Thyroid gland (tissue), 4 donors: ENCODE data around the gene EMILIN1. TPM values are rescaled to one million over a fixed set of nuclear protein-coding genes. Genes with fewer than 3 reads are reported as not detected.

Source experiments
- DNase-seq, 2 donors: peaks; one replicate each; pipeline ENCODE4 v3.0.0-alpha.2; 2019
- H3K27ac ChIP-seq, 3 donors: fragments of 200-600 bp; sonication (generic); 1 replicate in 2 of 3; 2 replicates in 1 of 3; pipeline ENCODE4 v1.5.1; 2016 to 2019; ENCODE audit warnings: mild to moderate bottlenecking in 1 of 3, moderate library complexity in 1 of 3
- H3K27me3 ChIP-seq: fragments of 200-600 bp; sonication (generic); one replicate; pipeline ENCODE4 v1.5.1; 2019
- H3K36me3 ChIP-seq, 2 donors: fragments of 200-600 bp; sonication (generic); one replicate each; pipeline ENCODE4 v1.5.1; 2016 to 2019
- H3K4me1 ChIP-seq, 2 donors: fragments of 200-600 bp; sonication (generic); one replicate each; pipeline ENCODE4 v1.5.1; 2017 to 2019
- H3K4me3 ChIP-seq, 3 donors: fragments of 200-600 bp; sonication (generic); replicated peaks in 1 of 3; 1 replicate in 2 of 3; 2 replicates in 1 of 3; pipeline ENCODE4 v1.5.1; 2016; ENCODE audit warnings: mild to moderate bottlenecking in 1 of 3
- H3K9me3 ChIP-seq: fragments of 200-600 bp; sonication (generic); one replicate; pipeline ENCODE4 v1.5.1; 2017
- CTCF ChIP-seq, 6 experiments: fragments of 200-600 bp in 3 of 6; fragments of 450-650 bp in 3 of 6; sonication (generic) in 3 of 6; IDR thresholded peaks; one replicate each; pipeline ENCODE4 v1.5.1; 2016 to 2019; ENCODE audit warnings: antibody characterized with exemption in 6 of 6, mild to moderate bottlenecking in 2 of 6, inconsistent platforms in 1 of 6, moderate library complexity in 1 of 6
- POLR2A ChIP-seq, 2 donors: fragments of 450-650 bp; IDR thresholded peaks; one replicate each; pipeline ENCODE4 v1.6.1; 2017; ENCODE audit warnings: antibody characterized with exemption in 2 of 2, mild to moderate bottlenecking in 2 of 2, moderate library complexity in 1 of 2
- WGBS, 2 donors: methylation state at CpG; one replicate each; pipeline ENCODE4 v1.1.5; 2017; 5-methylcytosine and 5-hydroxymethylcytosine counted together
- intact Hi-C: fragments of 100-400 bp; cut with DNase I; formaldehyde crosslinking; loops from one replicate; pipeline ENCODE4 v1.15.1; 2023
- total RNA-seq, 4 donors: library from RNA; depleted of rRNA; stranded (reverse); fragments of >200 nt; gene quantifications; one replicate each; pipeline ENCODE4 v1.2.3, GENCODE V29; 2016

The EMILIN1 gene
- total RNA-seq, 4 donors from 2014 or later: 18.6 to 45.4 (median 29.3) TPM

GRCh38 chr2:27089111-27089954, 10.9 kb downstream of the EMILIN1 start:
- Histone ChIP-seq H3K27ac (no peak overlapping the region), H3K4me3 (no peak overlapping the region), H3K9me3 (no peaks in the 10 kb centered on the region), H3K27me3 (no peaks in the 10 kb centered on the region), H3K36me3 (no peaks in the 10 kb centered on the region), H3K4me1 (peaks cover 18 to 23% of the 10 kb centered on the region in 2 donors)
- no peak for TF ChIP-seq POLR2A (IDR thresholded peaks at IDR 0.05)
- TF ChIP-seq CTCF (IDR thresholded peaks at IDR 0.05): no peak
- DNase-seq: no peak
- intact Hi-C loops: loop anchor here (5.0 kb wide), 1 partner anchor 127 kb away; no protein-coding TSS in a partner anchor
- WGBS, 2 donors: 92 to 93% methylated on average over 14 of the region's 14 CpGs

- Histone ChIP-seq H3K4me3 (no peak overlapping the region), H3K9me3 (no peaks in the 10 kb centered on the region), H3K4me1 (peaks cover 9 to 25% of the 10 kb centered on the region in 2 donors), H3K27me3 (no peaks in the 10 kb centered on the region), H3K27ac (no peak overlapping the region), H3K36me3 (no peaks in the 10 kb centered on the region)
- DNase-seq: no peak
- 75 to 77% methylated on average over 22 to 25 of the region's 25 CpGs for WGBS, 2 donors
- TF ChIP-seq CTCF (IDR thresholded peaks at IDR 0.05) (no peak), POLR2A (IDR thresholded peaks at IDR 0.05) (no peak)
- intact Hi-C loops: loop anchor here (10.0 kb wide), 1 partner anchor 213 kb away; the partner anchor contains the start of gene UCN
Measured at GRCh38 chr2:27091746-27092695, 13.6 kb downstream of the EMILIN1 start.

GRCh38 chr2:27092696-27093429, 14.4 kb downstream of the EMILIN1 start:
- intact Hi-C loops: loop anchor here (10.0 kb wide), 1 partner anchor 212 kb away; the partner anchor contains the start of gene UCN
- TF ChIP-seq POLR2A (IDR thresholded peaks at IDR 0.05) (no peak), CTCF (IDR thresholded peaks at IDR 0.05) (no peak)
- Histone ChIP-seq H3K36me3 (no peaks in the 10 kb centered on the region), H3K27me3 (no peaks in the 10 kb centered on the region), H3K4me1 (peaks cover 5 to 21% of the 10 kb centered on the region in 2 donors), H3K9me3 (no peaks in the 10 kb centered on the region), H3K27ac (no peak overlapping the region), H3K4me3 (no peak overlapping the region)
- DNase-seq: peak; percentile 46 to 52
- WGBS, 2 donors: 58 to 65% methylated on average over 8 of the region's 10 CpGs

GRCh38 chr2:27093430-27094352, 15.3 kb downstream of the EMILIN1 start:
- H3K4me3 ChIP-seq: no peak overlapping the region
- no peak overlapping the region for H3K27ac ChIP-seq
- intact Hi-C loops: loop anchor here (10.0 kb wide), 1 partner anchor 211 kb away; the partner anchor contains the start of gene UCN
- H3K9me3 ChIP-seq: no peaks in the 10 kb centered on the region
- WGBS, 2 donors: 80 to 82% methylated on average over 6 of the region's 6 CpGs
- H3K4me1 ChIP-seq: peaks cover 5 to 21% of the 10 kb centered on the region in 2 donors
- TF ChIP-seq POLR2A (IDR thresholded peaks at IDR 0.05): no peak
- TF ChIP-seq CTCF (IDR thresholded peaks at IDR 0.05): no peak
- DNase-seq: no peak
- H3K27me3 ChIP-seq: no peaks in the 10 kb centered on the region
- no peaks in the 10 kb centered on the region for H3K36me3 ChIP-seq
